ENCODE data around the gene B4GALNT2. TPM values are rescaled to one million over a fixed set of nuclear protein-coding genes. Genes with fewer than 3 reads are reported as not detected.

B4GALNT2 gene
- polyA plus RNA-seq, 2 of the 4 experiments (the other 2 are of a cell fraction): 0.36 to 0.49 TPM

DNA sequence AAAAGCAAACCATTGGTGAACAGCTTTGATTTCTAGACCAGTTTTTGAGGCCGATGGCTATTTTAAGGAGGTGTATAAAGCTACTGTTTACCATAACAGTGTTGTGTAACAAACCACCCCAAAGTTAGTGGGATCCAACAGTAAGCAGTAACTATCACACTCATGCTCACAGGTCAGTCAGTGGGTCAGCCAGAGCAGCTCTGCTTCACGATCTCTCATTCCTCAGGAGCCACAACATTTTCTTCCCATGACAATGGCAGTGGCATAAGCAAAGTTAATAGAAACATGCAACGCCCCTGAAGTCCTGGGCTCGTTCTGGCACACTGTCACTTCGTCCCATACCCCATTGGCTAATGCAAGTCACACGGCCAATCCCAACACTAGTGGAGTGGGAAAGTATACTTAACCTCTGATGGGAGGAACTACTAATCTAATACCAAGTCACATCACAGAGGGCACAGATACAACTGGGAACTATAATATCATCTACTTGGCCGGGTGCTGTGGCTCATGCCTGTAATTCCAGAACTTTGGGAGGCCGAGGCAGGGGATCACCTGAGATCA, 28.0 kb upstream of the B4GALNT2 start:
- no peak for ATAC-seq
- DNase-seq (ENCODE audit: low read depth in 1 of 2, low spot score in 1 of 2): no peak
- POLR2A ChIA-PET: no interaction called here
- CTCF ChIA-PET: interaction anchor here (0.9 to 3.2 kb wide), 9 partner anchors 10 to 150 kb away, joined by 3 to 16 read pairs (median 5); no protein-coding TSS in a partner anchor
- Histone ChIP-seq H3K9me3 (no peaks in the 10 kb centered on the region), H3K4me3 (no peak overlapping the region), H3K4me2 (no peak overlapping the region), H3K27ac (peak overlapping the region in 1 of 2 experiments; percentile 85; a peak in 4 of 6 replicates), H3K4me1 (peaks cover 61% of the 10 kb centered on the region)
- TF ChIP-seq TP53 (CRISPR knock-in tag; IDR thresholded peaks at IDR 0.05) (no peak), ZNF302 (CRISPR knock-in tag; IDR thresholded peaks at IDR 0.05) (no peak), ZSCAN20 (CRISPR knock-in tag; IDR thresholded peaks at IDR 0.05) (no peak), MYC (IDR thresholded peaks at IDR 0.05; ENCODE audit: borderline replicate concordance, low read length) (no peak), POLR2A (IDR thresholded peaks at IDR 0.05; ENCODE audit: low read length) (no peak), RNF2 (IDR thresholded peaks at IDR 0.05; ENCODE audit: borderline replicate concordance, low read depth) (no peak), JUN (IDR thresholded peaks at IDR 0.05) (no peak)
- TF ChIP-seq, protein P1, sequence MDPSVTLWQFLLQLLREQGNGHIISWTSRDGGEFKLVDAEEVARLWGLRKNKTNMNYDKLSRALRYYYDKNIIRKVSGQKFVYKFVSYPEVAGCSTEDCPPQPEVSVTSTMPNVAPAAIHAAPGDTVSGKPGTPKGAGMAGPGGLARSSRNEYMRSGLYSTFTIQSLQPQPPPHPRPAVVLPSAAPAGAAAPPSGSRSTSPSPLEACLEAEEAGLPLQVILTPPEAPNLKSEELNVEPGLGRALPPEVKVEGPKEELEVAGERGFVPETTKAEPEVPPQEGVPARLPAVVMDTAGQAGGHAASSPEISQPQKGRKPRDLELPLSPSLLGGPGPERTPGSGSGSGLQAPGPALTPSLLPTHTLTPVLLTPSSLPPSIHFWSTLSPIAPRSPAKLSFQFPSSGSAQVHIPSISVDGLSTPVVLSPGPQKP (IDR thresholded peaks at IDR 0.05; ENCODE audit: low read depth, low read length): no peak
- 91% methylated on average over 8 of the region's 8 CpGs for WGBS (ENCODE audit: missing lambda C conversion rate)
- FAIRE-seq: no peak

DNA sequence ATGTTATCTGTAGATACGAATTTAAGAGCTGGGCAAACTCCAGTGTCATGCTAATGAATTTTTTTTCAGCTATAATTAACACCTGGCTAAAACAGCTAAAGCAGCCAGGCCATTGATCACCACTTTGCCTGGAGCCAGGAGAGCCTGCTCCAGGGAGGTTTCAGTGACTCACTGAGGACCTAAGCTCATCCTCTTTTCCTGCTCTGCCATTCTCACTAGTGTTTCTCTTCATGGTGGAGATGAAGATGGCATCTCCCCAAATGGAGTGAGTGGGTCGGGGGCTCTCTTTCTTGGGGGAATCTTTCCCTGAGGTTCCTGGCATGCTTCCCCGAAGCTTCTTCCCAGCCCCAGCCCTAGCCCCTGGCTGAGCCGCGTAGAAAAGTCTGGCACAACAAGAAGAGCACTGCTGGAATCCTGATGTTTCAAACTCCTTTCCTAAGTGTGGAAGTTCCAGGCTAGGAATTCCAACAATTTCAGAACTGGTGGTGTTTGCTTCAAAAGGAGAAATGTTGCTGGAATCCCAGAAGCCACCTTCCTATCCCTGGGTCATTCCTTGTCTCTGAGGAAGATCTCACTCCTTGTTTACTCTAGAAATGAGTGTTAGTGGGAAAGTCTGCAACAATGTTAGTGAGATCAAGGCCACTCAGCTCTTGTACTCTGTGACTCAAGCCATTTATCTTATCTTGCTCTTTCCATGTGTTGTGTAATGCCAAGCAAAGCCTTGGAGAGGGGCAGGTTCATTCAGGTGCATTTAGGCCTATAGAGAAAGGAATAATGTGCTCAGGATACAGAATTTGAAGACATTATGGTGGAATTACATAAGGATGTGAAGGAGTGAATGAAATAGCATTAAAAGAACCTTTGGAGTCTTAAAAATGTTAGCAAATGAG, 26.0 kb upstream of the B4GALNT2 start:
- FAIRE-seq (peak; percentile 99), DNase-seq (ENCODE audit: low read depth in 1 of 2, low spot score in 1 of 2) (peak; percentile 90 to 92), ATAC-seq (peak; percentile 87 to 92)
- POLR2A ChIA-PET: interaction anchor here (0.6 to 2.3 kb wide), 6 partner anchors 40 to 197 kb away, joined by 3 to 15 read pairs (median 5); partner anchors contain the start of gene IGF2BP1
- Histone ChIP-seq H3K9me3 (no peaks in the 10 kb centered on the region), H3K27ac (peak overlapping the region; percentile 81 to 85), H3K4me3 (no peak overlapping the region), H3K4me1 (peaks cover 55% of the 10 kb centered on the region), H3K4me2 (peak overlapping the region; percentile 63)
- 20% methylated on average over 5 of the region's 5 CpGs for WGBS (ENCODE audit: missing lambda C conversion rate)
- CTCF ChIA-PET: interaction anchor here (0.7 to 3.1 kb wide), 11 partner anchors 9 to 121 kb away, joined by 3 to 16 read pairs (median 3); no protein-coding TSS in a partner anchor
- no peak for TF ChIP-seq PHF8 (IDR thresholded peaks at IDR 0.05; ENCODE audit: borderline replicate concordance, low read depth)
- TF ChIP-seq HDAC2 (IDR thresholded peaks at IDR 0.05): no peak
- TF ChIP-seq MAFK (IDR thresholded peaks at IDR 0.05; ENCODE audit: partially characterized antibody): peak; percentile 42
- TF ChIP-seq, protein P2, sequence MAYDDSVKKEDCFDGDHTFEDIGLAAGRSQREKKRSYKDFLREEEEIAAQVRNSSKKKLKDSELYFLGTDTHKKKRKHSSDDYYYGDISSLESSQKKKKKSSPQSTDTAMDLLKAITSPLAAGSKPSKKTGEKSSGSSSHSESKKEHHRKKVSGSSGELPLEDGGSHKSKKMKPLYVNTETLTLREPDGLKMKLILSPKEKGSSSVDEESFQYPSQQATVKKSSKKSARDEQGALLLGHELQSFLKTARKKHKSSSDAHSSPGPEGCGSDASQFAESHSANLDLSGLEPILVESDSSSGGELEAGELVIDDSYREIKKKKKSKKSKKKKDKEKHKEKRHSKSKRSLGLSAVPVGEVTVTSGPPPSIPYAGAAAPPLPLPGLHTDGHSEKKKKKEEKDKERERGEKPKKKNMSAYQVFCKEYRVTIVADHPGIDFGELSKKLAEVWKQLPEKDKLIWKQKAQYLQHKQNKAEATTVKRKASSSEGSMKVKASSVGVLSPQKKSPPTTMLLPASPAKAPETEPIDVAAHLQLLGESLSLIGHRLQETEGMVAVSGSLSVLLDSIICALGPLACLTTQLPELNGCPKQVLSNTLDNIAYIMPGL (CRISPR knock-in tag; IDR thresholded peaks at IDR 0.05; ENCODE audit: borderline replicate concordance): no peak
- TF ChIP-seq NPAS2 (CRISPR knock-in tag; IDR thresholded peaks at IDR 0.05; ENCODE audit: borderline replicate concordance): no peak
- TF ChIP-seq, protein P3, sequence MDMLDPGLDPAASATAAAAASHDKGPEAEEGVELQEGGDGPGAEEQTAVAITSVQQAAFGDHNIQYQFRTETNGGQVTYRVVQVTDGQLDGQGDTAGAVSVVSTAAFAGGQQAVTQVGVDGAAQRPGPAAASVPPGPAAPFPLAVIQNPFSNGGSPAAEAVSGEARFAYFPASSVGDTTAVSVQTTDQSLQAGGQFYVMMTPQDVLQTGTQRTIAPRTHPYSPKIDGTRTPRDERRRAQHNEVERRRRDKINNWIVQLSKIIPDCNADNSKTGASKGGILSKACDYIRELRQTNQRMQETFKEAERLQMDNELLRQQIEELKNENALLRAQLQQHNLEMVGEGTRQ (IDR thresholded peaks at IDR 0.05): no peak
- TF ChIP-seq, protein P4, sequence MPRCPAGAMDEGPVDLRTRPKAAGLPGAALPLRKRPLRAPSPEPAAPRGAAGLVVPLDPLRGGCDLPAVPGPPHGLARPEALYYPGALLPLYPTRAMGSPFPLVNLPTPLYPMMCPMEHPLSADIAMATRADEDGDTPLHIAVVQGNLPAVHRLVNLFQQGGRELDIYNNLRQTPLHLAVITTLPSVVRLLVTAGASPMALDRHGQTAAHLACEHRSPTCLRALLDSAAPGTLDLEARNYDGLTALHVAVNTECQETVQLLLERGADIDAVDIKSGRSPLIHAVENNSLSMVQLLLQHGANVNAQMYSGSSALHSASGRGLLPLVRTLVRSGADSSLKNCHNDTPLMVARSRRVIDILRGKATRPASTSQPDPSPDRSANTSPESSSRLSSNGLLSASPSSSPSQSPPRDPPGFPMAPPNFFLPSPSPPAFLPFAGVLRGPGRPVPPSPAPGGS (IDR thresholded peaks at IDR 0.05): peak; percentile 85; the same call in 1 of the 3 replicates
- TF ChIP-seq NR3C1 (IDR thresholded peaks at IDR 0.05): no peak
- TF ChIP-seq, protein P5, sequence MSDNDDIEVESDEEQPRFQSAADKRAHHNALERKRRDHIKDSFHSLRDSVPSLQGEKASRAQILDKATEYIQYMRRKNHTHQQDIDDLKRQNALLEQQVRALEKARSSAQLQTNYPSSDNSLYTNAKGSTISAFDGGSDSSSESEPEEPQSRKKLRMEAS (IDR thresholded peaks at IDR 0.05): peak; percentile 85
- TF ChIP-seq MAZ (IDR thresholded peaks at IDR 0.05; ENCODE audit: borderline replicate concordance, low read depth, low read length): no peak
- TF ChIP-seq RFX5 (IDR thresholded peaks at IDR 0.05): peak; percentile 47; the same call in 1 of the 2 replicates
- TF ChIP-seq RAD21 (conservative IDR thresholded peaks at IDR 0.05 in 1 of 2, IDR thresholded peaks at IDR 0.05 in 1 of 2): peak in 1 of 2 experiments; percentile 33; a peak in 4 of 5 replicates
- no peak for TF ChIP-seq TP53 (CRISPR knock-in tag; IDR thresholded peaks at IDR 0.05)
- peak; percentile 84 to 90; a peak in 3 of 5 replicates for TF ChIP-seq EP300 (IDR thresholded peaks at IDR 0.05)
- no peak for TF ChIP-seq KDM5A (IDR thresholded peaks at IDR 0.05)
- no peak for TF ChIP-seq BHLHE40 (IDR thresholded peaks at IDR 0.05; ENCODE audit: low read depth, low read length)
- TF ChIP-seq, protein P6, sequence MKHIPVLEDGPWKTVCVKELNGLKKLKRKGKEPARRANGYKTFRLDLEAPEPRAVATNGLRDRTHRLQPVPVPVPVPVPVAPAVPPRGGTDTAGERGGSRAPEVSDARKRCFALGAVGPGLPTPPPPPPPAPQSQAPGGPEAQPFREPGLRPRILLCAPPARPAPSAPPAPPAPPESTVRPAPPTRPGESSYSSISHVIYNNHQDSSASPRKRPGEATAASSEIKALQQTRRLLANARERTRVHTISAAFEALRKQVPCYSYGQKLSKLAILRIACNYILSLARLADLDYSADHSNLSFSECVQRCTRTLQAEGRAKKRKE (CRISPR knock-in tag; IDR thresholded peaks at IDR 0.05; ENCODE audit: low read depth): 0 out of 2 replicates have a peak, but pooled peaks have one; percentile 7
- no peak for TF ChIP-seq ZC3H11A (IDR thresholded peaks at IDR 0.05)
- TF ChIP-seq CBX8 (IDR thresholded peaks at IDR 0.05): no peak
- TF ChIP-seq FOSL2 (IDR thresholded peaks at IDR 0.05): peak; percentile 88
- TF ChIP-seq FOSL2 (CRISPR knock-in tag; IDR thresholded peaks at IDR 0.05): peak; percentile 95

Data from A549 (cell line).